GM18873 (cell line): ENCODE data around the gene GAPDH.
"Not testable (repeated sequence)": the region's sequence is repeated elsewhere in the genome, so short reads cannot be mapped to it uniquely, and the experiment has no call there.

Experiments
- ATAC-seq: cut with Tn5 transposase; IDR thresholded peaks from one replicate; pipeline ENCODE4 v1.9.1; 2021; ENCODE audit warnings: mild to moderate bottlenecking, moderate library complexity, moderate number of reproducible peaks; ENCODE audit not compliant: unreplicated experiment, low FRiP score

The GAPDH gene

GRCh38 chr12:6528539-6529235, 5.6 kb upstream of the GAPDH start:
- no peak for ATAC-seq

GRCh38 chr12:6529291-6529737, 5.0 kb upstream of the GAPDH start:
- no peak for ATAC-seq

- ATAC-seq = no peak
Observed at GRCh38 chr12:6530576-6531260, 3.6 kb upstream of the GAPDH start.

GRCh38 chr12:6532051-6532926, 2.0 kb upstream of the GAPDH start:
- no peak for ATAC-seq

GRCh38 chr12:6532927-6533652, 1.2 kb upstream of the GAPDH start:
- no peak for ATAC-seq

- no peak for ATAC-seq
Observed at GRCh38 chr12:6533653-6533922, 729 bp upstream of the GAPDH start.

GRCh38 chr12:6534695-6534944, 303 bp downstream of the GAPDH start:
- peak; percentile 13 for ATAC-seq

GRCh38 chr12:6534945-6535696, 804 bp downstream of the GAPDH start:
- peak; percentile 6 for ATAC-seq

GRCh38 chr12:6535697-6535946, 1.3 kb downstream of the GAPDH start:
- no peak for ATAC-seq

- ATAC-seq = no peak
Observed at GRCh38 chr12:6535960-6536847, 1.9 kb downstream of the GAPDH start.

- no peak for ATAC-seq
Observed at GRCh38 chr12:6536894-6537579, 2.7 kb downstream of the GAPDH start.

GRCh38 chr12:6537580-6538419, 3.5 kb downstream of the GAPDH start:
- not testable (repeated sequence) for ATAC-seq

- no peak for ATAC-seq
Observed at GRCh38 chr12:6538420-6539313, 4.3 kb downstream of the GAPDH start.

GRCh38 chr12:6539314-6539682, 5.0 kb downstream of the GAPDH start:
- ATAC-seq = no peak

GRCh38 chr12:6539707-6540134, 5.4 kb downstream of the GAPDH start:
- ATAC-seq = no peak

GRCh38 chr12:6540181-6540877, 6.0 kb downstream of the GAPDH start:
- ATAC-seq = no peak
